ENCODE results near the gene B4GALT2. TPM values are rescaled to one million over a fixed set of nuclear protein-coding genes. Genes with fewer than 3 reads are reported as not detected.

B4GALT2 gene
- total and polyA plus RNA-seq, 7 experiments from 2014 or later, result 0.49 to 16.9 (median 1.6) TPM; not detected in 2

- H3K4me3 ChIP-seq (ENCODE audit: low read length), result no peak overlapping the region
- intact Hi-C loops (cut with micrococcal nuclease), result loop anchor here (5.0 to 10.0 kb wide), 5 partner anchors 272 to 1708 kb away; partner anchors contain the start of genes CCDC163 (in 1 of the 2), ELOVL1 (in 1 of the 2), GPBP1L1 (in 1 of the 2) and MMACHC (in 1 of the 2)
- DNase-seq, result no peak
- H3K27me3 ChIP-seq (ENCODE audit: control insufficient read depth in 2 of 2, insufficient read depth in 2 of 2, low read length in 2 of 2), result peaks cover 0 to 7% of the 10 kb centered on the region in 2 donors
- Mint-ChIP-seq H3K27me3 (peaks cover 0 to 15% (median 6%) of the 10 kb centered on the region in 5 donors), H3K9me3 (peaks cover 0 to 1% (median 0%) of the 10 kb centered on the region in 11 donors), H3K36me3 (peaks cover 12 to 22% (median 20%) of the 10 kb centered on the region in 5 donors), H3K4me1 (peaks cover 39 to 64% (median 49%) of the 10 kb centered on the region in 7 donors), H3K27ac (peak overlapping the region in 1 of 9 donors; percentile 60), H3K4me3 (peak overlapping the region; percentile 55 to 98 (median 92))
- ChIA-PET POLR2A (no interaction called here), CTCF (interaction anchor here (1.3 kb wide), 1 partner anchor 42 kb away, joined by 5 read pairs; no protein-coding TSS in a partner anchor)
- no peak overlapping the region for H3K27ac ChIP-seq (ENCODE audit: low read depth, low read length)
- peaks cover 0 to 41% (median 11%) of the 10 kb centered on the region in 3 experiments for H3K36me3 ChIP-seq (ENCODE audit: control insufficient read depth in 2 of 3, insufficient read depth in 3 of 3, low read length in 3 of 3)
- peaks cover 21 to 23% of the 10 kb centered on the region in 2 donors for H3K4me1 ChIP-seq (ENCODE audit: control insufficient read depth in 2 of 2, insufficient read depth in 2 of 2, low read length in 2 of 2)
- no peak for ATAC-seq
- H3K9me3 ChIP-seq (ENCODE audit: control insufficient read depth in 2 of 3, low read length in 3 of 3), result no peaks in the 10 kb centered on the region
Observed at GRCh38 chr1:43976890-43977289, 2.1 kb upstream of the B4GALT2 start.

GRCh38 chr1:43977376-43978263 is 1.4 kb upstream of the B4GALT2 start:
- peaks cover 0 to 1% (median 0%) of the 10 kb centered on the region in 11 donors for H3K9me3 Mint-ChIP-seq
- H3K27ac Mint-ChIP-seq, result peak overlapping the region in 2 of 9 donors; percentile 5 to 22
- peaks cover 0 to 15% (median 6%) of the 10 kb centered on the region in 5 donors for H3K27me3 Mint-ChIP-seq
- no peak for ATAC-seq
- no peak overlapping the region for H3K4me3 ChIP-seq (ENCODE audit: low read length)
- POLR2A ChIA-PET, result interaction anchor here (1.0 kb wide), 1 partner anchor 12 kb away, joined by 3 read pairs; no protein-coding TSS in a partner anchor
- peaks cover 21 to 23% of the 10 kb centered on the region in 2 donors for H3K4me1 ChIP-seq (ENCODE audit: control insufficient read depth in 2 of 2, insufficient read depth in 2 of 2, low read length in 2 of 2)
- H3K4me1 Mint-ChIP-seq, result peaks cover 39 to 60% (median 49%) of the 10 kb centered on the region in 7 donors
- peaks cover 0 to 7% of the 10 kb centered on the region in 2 donors for H3K27me3 ChIP-seq (ENCODE audit: control insufficient read depth in 2 of 2, insufficient read depth in 2 of 2, low read length in 2 of 2)
- intact Hi-C loops (cut with micrococcal nuclease), result loop anchor here (5.0 to 10.0 kb wide), 5 partner anchors 273 to 1707 kb away; partner anchors contain the start of genes CCDC163 (in 1 of the 2), ELOVL1 (in 1 of the 2), GPBP1L1 (in 1 of the 2) and MMACHC (in 1 of the 2)
- H3K36me3 Mint-ChIP-seq, result peaks cover 12 to 22% (median 20%) of the 10 kb centered on the region in 5 donors
- CTCF ChIA-PET, result interaction anchor here (0.6 kb wide), 1 partner anchor 114 kb away, joined by 3 read pairs; no protein-coding TSS in a partner anchor
- no peak overlapping the region for H3K27ac ChIP-seq (ENCODE audit: low read depth, low read length)
- peak overlapping the region; percentile 55 to 98 (median 90) for H3K4me3 Mint-ChIP-seq
- no peak for DNase-seq
- peaks cover 0 to 34% (median 11%) of the 10 kb centered on the region in 3 experiments for H3K36me3 ChIP-seq (ENCODE audit: control insufficient read depth in 2 of 3, insufficient read depth in 3 of 3, low read length in 3 of 3)
- no peaks in the 10 kb centered on the region for H3K9me3 ChIP-seq (ENCODE audit: control insufficient read depth in 2 of 3, low read length in 3 of 3)

GRCh38 chr1:43978264-43978550 is 803 bp upstream of the B4GALT2 start:
- peaks cover 12 to 22% (median 20%) of the 10 kb centered on the region in 5 donors for H3K36me3 Mint-ChIP-seq
- POLR2A ChIA-PET, result interaction anchor here (1.0 kb wide), 1 partner anchor 11 kb away, joined by 3 read pairs; no protein-coding TSS in a partner anchor
- Histone ChIP-seq H3K4me3 (ENCODE audit: low read length) (no peak overlapping the region), H3K27ac (ENCODE audit: low read depth, low read length) (no peak overlapping the region), H3K9me3 (ENCODE audit: control insufficient read depth in 2 of 3, low read length in 3 of 3) (no peaks in the 10 kb centered on the region), H3K27me3 (ENCODE audit: control insufficient read depth in 2 of 2, insufficient read depth in 2 of 2, low read length in 2 of 2) (peaks cover 0 to 7% of the 10 kb centered on the region in 2 donors), H3K36me3 (ENCODE audit: control insufficient read depth in 2 of 3, insufficient read depth in 3 of 3, low read length in 3 of 3) (peaks cover 0 to 32% (median 11%) of the 10 kb centered on the region in 3 experiments), H3K4me1 (ENCODE audit: control insufficient read depth in 2 of 2, insufficient read depth in 2 of 2, low read length in 2 of 2) (peaks cover 21 to 23% of the 10 kb centered on the region in 2 donors)
- intact Hi-C loops (cut with micrococcal nuclease), result loop anchor here (5.0 to 10.0 kb wide), 5 partner anchors 273 to 1707 kb away; partner anchors contain the start of genes CCDC163 (in 1 of the 2), ELOVL1 (in 1 of the 2), GPBP1L1 (in 1 of the 2) and MMACHC (in 1 of the 2)
- CTCF ChIA-PET, result interaction anchor here (0.6 kb wide), 1 partner anchor 113 kb away, joined by 3 read pairs; no protein-coding TSS in a partner anchor
- no peak overlapping the region for H3K27ac Mint-ChIP-seq
- H3K4me1 Mint-ChIP-seq, result peaks cover 38 to 59% (median 48%) of the 10 kb centered on the region in 7 donors
- ATAC-seq (no peak), DNase-seq (no peak)
- H3K9me3 Mint-ChIP-seq, result peaks cover 0 to 1% (median 0%) of the 10 kb centered on the region in 11 donors
- peaks cover 0 to 15% (median 6%) of the 10 kb centered on the region in 5 donors for H3K27me3 Mint-ChIP-seq
- H3K4me3 Mint-ChIP-seq, result peak overlapping the region; percentile 55 to 96 (median 76)

GRCh38 chr1:43979261-43979527 is 184 bp downstream of the B4GALT2 start:
- Mint-ChIP-seq H3K36me3 (peaks cover 12 to 22% (median 20%) of the 10 kb centered on the region in 5 donors), H3K27me3 (peaks cover 0 to 15% (median 6%) of the 10 kb centered on the region in 5 donors), H3K9me3 (no peaks in the 10 kb centered on the region), H3K4me3 (peak overlapping the region in 1 of 10 donors; percentile 88), H3K4me1 (peaks cover 28 to 49% (median 38%) of the 10 kb centered on the region in 7 donors), H3K27ac (no peak overlapping the region)
- H3K4me1 ChIP-seq (ENCODE audit: control insufficient read depth in 2 of 2, insufficient read depth in 2 of 2, low read length in 2 of 2), result peaks cover 17 to 18% of the 10 kb centered on the region in 2 donors
- no peak overlapping the region for H3K4me3 ChIP-seq (ENCODE audit: low read length)
- ATAC-seq (no peak), DNase-seq (no peak)
- ChIA-PET CTCF (no interaction called here), POLR2A (no interaction called here)
- intact Hi-C loops (cut with micrococcal nuclease), result loop anchor here (5.0 to 10.0 kb wide), 5 partner anchors 274 to 1706 kb away; partner anchors contain the start of genes CCDC163 (in 1 of the 2), ELOVL1 (in 1 of the 2), GPBP1L1 (in 1 of the 2) and MMACHC (in 1 of the 2)
- peaks cover 0 to 7% of the 10 kb centered on the region in 2 donors for H3K27me3 ChIP-seq (ENCODE audit: control insufficient read depth in 2 of 2, insufficient read depth in 2 of 2, low read length in 2 of 2)
- H3K36me3 ChIP-seq (ENCODE audit: control insufficient read depth in 2 of 3, insufficient read depth in 3 of 3, low read length in 3 of 3), result peaks cover 0 to 32% (median 11%) of the 10 kb centered on the region in 3 experiments
- no peak overlapping the region for H3K27ac ChIP-seq (ENCODE audit: low read depth, low read length)
- H3K9me3 ChIP-seq (ENCODE audit: control insufficient read depth in 2 of 3, low read length in 3 of 3), result no peaks in the 10 kb centered on the region

- intact Hi-C loops (cut with micrococcal nuclease), result loop anchor here (5.0 to 10.0 kb wide), 5 partner anchors 275 to 1705 kb away; partner anchors contain the start of genes CCDC163 (in 1 of the 2), ELOVL1 (in 1 of the 2), GPBP1L1 (in 1 of the 2) and MMACHC (in 1 of the 2)
- Mint-ChIP-seq H3K4me1 (peaks cover 25 to 46% (median 37%) of the 10 kb centered on the region in 7 donors), H3K27me3 (peaks cover 0 to 15% (median 6%) of the 10 kb centered on the region in 5 donors), H3K9me3 (no peaks in the 10 kb centered on the region), H3K36me3 (peaks cover 12 to 22% (median 20%) of the 10 kb centered on the region in 5 donors), H3K4me3 (peak overlapping the region; percentile 71 to 93 (median 86)), H3K27ac (peak overlapping the region in 2 of 9 donors; percentile 58 to 81)
- H3K9me3 ChIP-seq (ENCODE audit: control insufficient read depth in 2 of 3, low read length in 3 of 3), result no peaks in the 10 kb centered on the region
- peaks cover 0 to 32% (median 11%) of the 10 kb centered on the region in 3 experiments for H3K36me3 ChIP-seq (ENCODE audit: control insufficient read depth in 2 of 3, insufficient read depth in 3 of 3, low read length in 3 of 3)
- CTCF ChIA-PET, result no interaction called here
- POLR2A ChIA-PET, result interaction anchor here (1.0 kb wide), 1 partner anchor 11 kb away, joined by 3 read pairs; no protein-coding TSS in a partner anchor
- H3K4me3 ChIP-seq (ENCODE audit: low read length), result peak overlapping the region; percentile 4
- ATAC-seq, result no peak
- peaks cover 16 to 18% of the 10 kb centered on the region in 2 donors for H3K4me1 ChIP-seq (ENCODE audit: control insufficient read depth in 2 of 2, insufficient read depth in 2 of 2, low read length in 2 of 2)
- H3K27me3 ChIP-seq (ENCODE audit: control insufficient read depth in 2 of 2, insufficient read depth in 2 of 2, low read length in 2 of 2), result peaks cover 0 to 7% of the 10 kb centered on the region in 2 donors
- H3K27ac ChIP-seq (ENCODE audit: low read depth, low read length), result no peak overlapping the region
- DNase-seq, result peak in 1 of 9 donors; percentile 60
Observed at GRCh38 chr1:43979528-43980254, 681 bp downstream of the B4GALT2 start.

Data from naive thymus-derived CD4-positive, alpha-beta T cell (primary cell).